Measurements from ENCODE around the gene TBC1D5. TPM values are rescaled to one million over a fixed set of nuclear protein-coding genes. Genes with fewer than 3 reads are reported as not detected.

The TBC1D5 gene
- total RNA-seq, 1 donor from 2014 or later, result 67.1 TPM

DNA sequence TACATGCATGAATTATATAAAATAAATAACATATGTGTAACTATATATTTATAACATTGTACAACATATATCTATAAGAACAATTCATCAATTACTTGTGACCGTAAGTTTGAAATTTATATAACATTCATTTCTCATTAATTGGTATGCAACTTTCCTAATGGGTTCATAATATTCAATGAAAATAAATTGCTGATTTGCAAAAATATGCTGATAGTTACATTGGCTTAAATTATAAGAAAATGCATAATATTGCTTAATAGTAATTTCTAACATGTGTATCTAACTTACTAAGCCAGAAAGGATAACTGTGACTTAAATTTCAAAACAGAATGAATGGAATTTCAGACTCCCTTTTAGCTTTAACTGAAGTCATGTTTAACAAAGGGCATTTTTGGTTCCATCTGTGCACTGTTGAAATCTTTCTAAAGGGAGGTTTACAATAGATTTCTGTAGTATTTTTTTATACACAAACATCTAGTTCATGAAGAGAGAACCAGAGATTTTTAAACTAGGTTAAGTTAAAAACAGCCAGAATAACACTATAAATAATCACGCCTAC lies 310.9 kb downstream of the TBC1D5 start:
- no peak overlapping the region for H3K4me3 ChIP-seq (ENCODE audit: low read depth, low read length)
- DNase-seq (ENCODE audit: low read depth), result no peak
- no peaks in the 10 kb centered on the region for H3K36me3 ChIP-seq (ENCODE audit: control insufficient read depth, insufficient read depth, low read length)
- H3K27me3 ChIP-seq (ENCODE audit: control insufficient read depth, insufficient read depth, low read length), result no peaks in the 10 kb centered on the region
- no peak for FAIRE-seq
- TF ChIP-seq, protein P1, sequence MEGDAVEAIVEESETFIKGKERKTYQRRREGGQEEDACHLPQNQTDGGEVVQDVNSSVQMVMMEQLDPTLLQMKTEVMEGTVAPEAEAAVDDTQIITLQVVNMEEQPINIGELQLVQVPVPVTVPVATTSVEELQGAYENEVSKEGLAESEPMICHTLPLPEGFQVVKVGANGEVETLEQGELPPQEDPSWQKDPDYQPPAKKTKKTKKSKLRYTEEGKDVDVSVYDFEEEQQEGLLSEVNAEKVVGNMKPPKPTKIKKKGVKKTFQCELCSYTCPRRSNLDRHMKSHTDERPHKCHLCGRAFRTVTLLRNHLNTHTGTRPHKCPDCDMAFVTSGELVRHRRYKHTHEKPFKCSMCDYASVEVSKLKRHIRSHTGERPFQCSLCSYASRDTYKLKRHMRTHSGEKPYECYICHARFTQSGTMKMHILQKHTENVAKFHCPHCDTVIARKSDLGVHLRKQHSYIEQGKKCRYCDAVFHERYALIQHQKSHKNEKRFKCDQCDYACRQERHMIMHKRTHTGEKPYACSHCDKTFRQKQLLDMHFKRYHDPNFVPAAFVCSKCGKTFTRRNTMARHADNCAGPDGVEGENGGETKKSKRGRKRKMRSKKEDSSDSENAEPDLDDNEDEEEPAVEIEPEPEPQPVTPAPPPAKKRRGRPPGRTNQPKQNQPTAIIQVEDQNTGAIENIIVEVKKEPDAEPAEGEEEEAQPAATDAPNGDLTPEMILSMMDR (IDR thresholded peaks at IDR 0.05; ENCODE audit: insufficient read depth, low read length, severe bottlenecking), result no peak

DNA sequence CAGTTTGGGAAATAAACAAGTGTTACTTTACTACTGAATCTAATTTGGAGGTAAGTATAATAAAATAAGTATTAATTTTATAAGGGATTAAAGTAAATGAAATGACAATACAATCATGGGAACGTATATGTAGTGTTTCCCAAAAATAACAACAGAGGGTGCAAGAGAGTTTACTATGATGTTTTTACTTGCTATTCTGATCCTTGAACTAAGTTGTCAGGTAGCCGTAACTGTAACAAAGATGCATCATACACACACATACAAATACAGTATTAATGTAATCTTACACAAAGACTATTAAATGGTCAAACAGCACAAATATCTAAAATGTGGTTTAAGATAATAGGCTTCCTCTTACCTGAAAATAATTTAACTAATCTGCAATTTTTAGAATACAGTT lies 311.4 kb downstream of the TBC1D5 start:
- peak; percentile 58 for DNase-seq (ENCODE audit: low read depth)
- TF ChIP-seq, protein P1 (IDR thresholded peaks at IDR 0.05; ENCODE audit: insufficient read depth, low read length, severe bottlenecking), result peak; percentile 20
- Histone ChIP-seq H3K4me3 (ENCODE audit: low read depth, low read length) (no peak overlapping the region), H3K27me3 (ENCODE audit: control insufficient read depth, insufficient read depth, low read length) (no peaks in the 10 kb centered on the region), H3K36me3 (ENCODE audit: control insufficient read depth, insufficient read depth, low read length) (no peaks in the 10 kb centered on the region)
- no peak for FAIRE-seq

DNA sequence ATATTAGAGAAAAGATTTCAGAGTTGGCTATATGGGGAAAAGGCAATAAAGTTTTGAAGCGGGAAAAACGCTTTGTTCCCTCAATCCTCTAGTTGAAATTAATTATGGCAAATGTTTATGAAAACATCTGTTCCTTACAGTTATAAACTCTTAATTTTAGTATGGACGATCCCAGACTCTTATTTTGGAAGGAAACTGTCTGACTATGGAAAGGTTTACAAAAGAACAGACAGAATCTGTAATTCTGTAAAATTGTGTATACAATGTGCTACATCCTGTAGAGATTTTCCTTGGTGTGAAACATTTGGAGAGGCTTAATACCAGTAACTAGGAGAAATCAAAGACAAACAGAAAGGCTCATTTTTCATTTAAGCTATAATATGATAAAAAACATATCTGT lies 311.8 kb downstream of the TBC1D5 start:
- TF ChIP-seq, protein P1 (IDR thresholded peaks at IDR 0.05; ENCODE audit: insufficient read depth, low read length, severe bottlenecking), result no peak
- no peaks in the 10 kb centered on the region for H3K27me3 ChIP-seq (ENCODE audit: control insufficient read depth, insufficient read depth, low read length)
- FAIRE-seq (no peak), DNase-seq (ENCODE audit: low read depth) (no peak)
- no peak overlapping the region for H3K4me3 ChIP-seq (ENCODE audit: low read depth, low read length)
- H3K36me3 ChIP-seq (ENCODE audit: control insufficient read depth, insufficient read depth, low read length), result no peaks in the 10 kb centered on the region

DNA sequence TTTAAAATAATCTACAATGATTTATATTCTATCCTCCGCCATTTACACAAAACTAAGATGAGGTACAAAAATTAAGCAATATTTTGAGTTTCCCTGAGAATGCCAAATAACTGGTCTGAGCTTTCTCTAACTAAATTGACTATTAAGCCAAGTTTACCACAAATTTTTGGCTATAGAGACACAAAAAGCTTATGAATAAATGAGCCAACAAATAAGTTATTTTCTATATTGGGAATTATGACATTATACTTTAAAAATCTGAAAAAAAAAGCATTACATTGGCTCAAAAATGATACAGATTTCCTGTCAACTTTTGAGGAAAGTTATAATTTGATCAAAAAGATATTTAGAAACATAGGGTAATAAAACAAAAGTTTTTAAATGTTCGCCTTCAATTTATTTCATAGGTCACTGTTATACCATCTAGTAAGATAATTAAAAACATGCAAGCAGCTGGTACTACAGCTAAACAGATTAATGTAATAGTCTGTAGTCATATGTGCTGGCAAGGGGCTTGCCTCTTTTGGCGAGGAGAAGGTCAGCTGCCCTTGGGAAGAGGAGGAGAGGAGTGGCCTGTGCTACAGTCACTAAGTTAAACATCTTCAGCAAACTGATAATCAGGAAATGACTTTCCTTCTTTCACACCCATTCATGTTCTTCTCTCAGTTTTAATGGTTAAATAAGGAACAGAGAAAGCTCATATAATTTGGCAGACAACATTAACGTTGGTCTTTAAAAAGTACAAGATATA lies 318.5 kb downstream of the TBC1D5 start:
- no peaks in the 10 kb centered on the region for H3K27me3 ChIP-seq (ENCODE audit: control insufficient read depth, insufficient read depth, low read length)
- FAIRE-seq (no peak), DNase-seq (ENCODE audit: low read depth) (no peak)
- H3K36me3 ChIP-seq (ENCODE audit: control insufficient read depth, insufficient read depth, low read length), result no peaks in the 10 kb centered on the region
- H3K4me3 ChIP-seq (ENCODE audit: low read depth, low read length), result no peak overlapping the region
- TF ChIP-seq, protein P1 (IDR thresholded peaks at IDR 0.05; ENCODE audit: insufficient read depth, low read length, severe bottlenecking), result no peak

DNA sequence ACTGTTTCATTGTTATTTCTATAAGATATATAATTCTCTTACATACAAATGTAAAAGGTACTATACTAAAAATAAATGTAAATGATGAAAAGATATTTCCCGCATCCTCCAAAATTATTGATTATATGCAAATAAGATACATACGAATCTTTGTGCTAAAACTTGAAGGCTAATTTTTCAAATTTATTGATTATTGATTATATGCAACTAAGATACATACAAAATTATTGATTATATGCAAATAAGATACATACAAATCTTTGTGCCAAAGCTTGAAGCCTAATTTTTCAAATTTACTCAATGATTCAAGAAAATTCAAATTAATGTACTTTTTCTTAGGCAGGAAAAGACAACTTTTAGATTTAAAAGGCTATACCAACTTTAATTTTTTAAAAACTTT lies 319.8 kb downstream of the TBC1D5 start:
- Histone ChIP-seq H3K27me3 (ENCODE audit: control insufficient read depth, insufficient read depth, low read length) (no peaks in the 10 kb centered on the region), H3K36me3 (ENCODE audit: control insufficient read depth, insufficient read depth, low read length) (no peaks in the 10 kb centered on the region), H3K4me3 (ENCODE audit: low read depth, low read length) (no peak overlapping the region)
- FAIRE-seq, result no peak
- no peak for DNase-seq (ENCODE audit: low read depth)
- TF ChIP-seq, protein P1 (IDR thresholded peaks at IDR 0.05; ENCODE audit: insufficient read depth, low read length, severe bottlenecking), result no peak

Measured in bronchial epithelial cell (primary cell).